A673 (cell line): ENCODE measurements around the gene WNK4. TPM values are rescaled to one million over a fixed set of nuclear protein-coding genes. Genes with fewer than 3 reads are reported as not detected.

Experiments used
- BruUV-seq: library from RNA; stranded (reverse); fragments of 400-500 nt; replicated peaks from 2 replicates; lab custom pipeline; 2021; lab: Mats Ljungman, UMichigan
- CTCF ChIA-PET: fragments of 300-600 bp; sonication (Branson Sonifier 250); formaldehyde crosslinking; loops from one replicate; lab custom pipeline; 2022; ENCODE audit warnings: antibody characterized with exemption; lab: Charles Lee
- POLR2A ChIA-PET: fragments of 300-600 bp; sonication (Branson Sonifier 250); formaldehyde crosslinking; loops from one replicate; lab custom pipeline; 2022; ENCODE audit warnings: antibody characterized with exemption; ENCODE audit not compliant: low non-redundant PET; lab: Charles Lee
- DNase-seq: peaks from one replicate; pipeline ENCODE4 v3.0.0-alpha.2; 2015; ENCODE audit warnings: low spot score
- H3K27ac ChIP-seq: fragments of 200-600 bp; sonication (generic); 2 replicates; pipeline ENCODE4 v1.5.1; 2016; ENCODE audit warnings: mixed run types, low read depth, mild to moderate bottlenecking, mixed read lengths, antibody characterized with exemption, low read length; ENCODE audit not compliant: poor library complexity, severe bottlenecking
- H3K27me3 ChIP-seq: fragments of 200-600 bp; sonication (generic); replicated peaks from 2 replicates; pipeline ENCODE4 v1.6.1; 2017; ENCODE audit warnings: mixed run types, low read depth, mild to moderate bottlenecking, mixed read lengths, antibody characterized with exemption, low read length; ENCODE audit not compliant: insufficient read depth, poor library complexity
- H3K36me3 ChIP-seq: fragments of 200-600 bp; sonication (generic); 2 replicates; pipeline ENCODE4 v1.6.1; 2016; ENCODE audit warnings: mixed run types, mild to moderate bottlenecking, mixed read lengths, antibody characterized with exemption, low read length; ENCODE audit not compliant: insufficient read depth, poor library complexity, severe bottlenecking
- H3K4me1 ChIP-seq: fragments of 200-600 bp; sonication (generic); 2 replicates; pipeline ENCODE4 v1.6.1; 2017; ENCODE audit warnings: mixed run types, mild to moderate bottlenecking, mixed read lengths, antibody characterized with exemption, low read length; ENCODE audit not compliant: insufficient read depth, poor library complexity, severe bottlenecking
- H3K4me3 ChIP-seq: fragments of 200-600 bp; sonication (generic); 2 replicates; pipeline ENCODE4 v1.5.1; 2016; ENCODE audit warnings: low read depth, mixed run types, mild to moderate bottlenecking, mixed read lengths, low read length; ENCODE audit not compliant: poor library complexity, severe bottlenecking
- H3K9me3 ChIP-seq: fragments of 200-600 bp; sonication (generic); 2 replicates; pipeline ENCODE4 v1.6.1; 2016; ENCODE audit warnings: mixed run types, low read depth, mild to moderate bottlenecking, mixed read lengths, antibody characterized with exemption, low read length; ENCODE audit not compliant: poor library complexity, severe bottlenecking
- EZH2 ChIP-seq: fragments of 200-600 bp; sonication (generic); IDR thresholded peaks from 2 replicates; pipeline ENCODE4 v1.6.1; 2017; ENCODE audit warnings: borderline replicate concordance, low read depth, mild to moderate bottlenecking, mixed read lengths, antibody characterized with exemption, low read length; ENCODE audit not compliant: poor library complexity, severe bottlenecking
- intact Hi-C: fragments of 100-400 bp; cut with micrococcal nuclease; formaldehyde crosslinking; loops from one replicate; pipeline ENCODE4 v1.10.0; 2022; ENCODE audit not compliant: unreplicated experiment
- total RNA-seq: library from RNA; stranded (reverse); gene quantifications from 2 replicates; pipeline ENCODE4 v1.2.3, GENCODE V29; 2021
- TF ChIP-seq, protein P1 (sequence below): fragments of 300-800, 200-600 bp; sonication (generic); conservative IDR thresholded peaks from 2 replicates; pipeline ENCODE4 v1.5.1; 2017; ENCODE audit warnings: low read depth, mild to moderate bottlenecking, antibody characterized with exemption, low read length, moderate library complexity, mixed read lengths

Gene WNK4
- total RNA-seq, 1 experiment from 2014 or later = 0.11 TPM

DNA sequence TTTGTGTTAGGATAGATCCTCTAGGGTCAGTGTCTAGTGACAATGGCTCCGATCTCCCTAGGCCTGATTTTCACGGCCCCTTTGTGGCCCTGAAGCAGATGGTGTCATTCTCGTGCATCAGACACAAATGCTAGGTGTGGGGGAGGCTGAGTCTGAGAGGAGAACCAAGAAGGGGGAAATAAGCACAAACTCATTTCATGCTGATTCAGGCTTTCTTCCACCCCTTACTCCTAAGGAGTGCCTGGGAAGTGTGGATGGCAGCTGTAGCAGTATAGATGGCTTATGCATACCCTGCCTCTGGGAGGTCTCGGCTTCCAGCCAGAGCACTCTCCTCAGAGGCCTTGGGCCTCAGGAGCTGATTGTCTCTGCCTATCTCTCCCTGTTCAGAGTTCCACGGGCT, 1.8 kb upstream of the WNK4 start:
- ChIA-PET POLR2A (no interaction called here), CTCF (no interaction called here)
- intact Hi-C loops = no loop called here
- BruUV-seq = no TSS peak
- Histone ChIP-seq H3K27ac (no peak overlapping the region), H3K27me3 (peaks cover 13% of the 10 kb centered on the region), H3K4me3 (no peak overlapping the region), H3K9me3 (no peaks in the 10 kb centered on the region), H3K36me3 (no peaks in the 10 kb centered on the region), H3K4me1 (no peaks in the 10 kb centered on the region)
- no peak for DNase-seq
- TF ChIP-seq, protein P1, sequence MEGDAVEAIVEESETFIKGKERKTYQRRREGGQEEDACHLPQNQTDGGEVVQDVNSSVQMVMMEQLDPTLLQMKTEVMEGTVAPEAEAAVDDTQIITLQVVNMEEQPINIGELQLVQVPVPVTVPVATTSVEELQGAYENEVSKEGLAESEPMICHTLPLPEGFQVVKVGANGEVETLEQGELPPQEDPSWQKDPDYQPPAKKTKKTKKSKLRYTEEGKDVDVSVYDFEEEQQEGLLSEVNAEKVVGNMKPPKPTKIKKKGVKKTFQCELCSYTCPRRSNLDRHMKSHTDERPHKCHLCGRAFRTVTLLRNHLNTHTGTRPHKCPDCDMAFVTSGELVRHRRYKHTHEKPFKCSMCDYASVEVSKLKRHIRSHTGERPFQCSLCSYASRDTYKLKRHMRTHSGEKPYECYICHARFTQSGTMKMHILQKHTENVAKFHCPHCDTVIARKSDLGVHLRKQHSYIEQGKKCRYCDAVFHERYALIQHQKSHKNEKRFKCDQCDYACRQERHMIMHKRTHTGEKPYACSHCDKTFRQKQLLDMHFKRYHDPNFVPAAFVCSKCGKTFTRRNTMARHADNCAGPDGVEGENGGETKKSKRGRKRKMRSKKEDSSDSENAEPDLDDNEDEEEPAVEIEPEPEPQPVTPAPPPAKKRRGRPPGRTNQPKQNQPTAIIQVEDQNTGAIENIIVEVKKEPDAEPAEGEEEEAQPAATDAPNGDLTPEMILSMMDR = no peak
- no peak for TF ChIP-seq EZH2

GRCh38 chr17:42779304-42779935, 990 bp upstream of the WNK4 start:
- no TSS peak for BruUV-seq
- intact Hi-C loops = no loop called here
- CTCF ChIA-PET = no interaction called here
- no peaks in the 10 kb centered on the region for H3K4me1 ChIP-seq
- H3K36me3 ChIP-seq = no peaks in the 10 kb centered on the region
- DNase-seq = no peak
- H3K27me3 ChIP-seq = peaks cover 13% of the 10 kb centered on the region
- POLR2A ChIA-PET = no interaction called here
- H3K4me3 ChIP-seq = no peak overlapping the region
- H3K27ac ChIP-seq = no peak overlapping the region
- no peaks in the 10 kb centered on the region for H3K9me3 ChIP-seq
- no peak for TF ChIP-seq EZH2
- TF ChIP-seq, protein P1 = no peak

- CTCF ChIA-PET = no interaction called here
- Histone ChIP-seq H3K36me3 (no peaks in the 10 kb centered on the region), H3K9me3 (no peaks in the 10 kb centered on the region), H3K27ac (no peak overlapping the region), H3K27me3 (peaks cover 13% of the 10 kb centered on the region), H3K4me1 (no peaks in the 10 kb centered on the region), H3K4me3 (peak overlapping the region; percentile 43)
- POLR2A ChIA-PET = no interaction called here
- BruUV-seq = no TSS peak
- TF ChIP-seq EZH2 = no peak
- TF ChIP-seq, protein P1 = no peak
- no peak for DNase-seq
- intact Hi-C loops = no loop called here
Observed at GRCh38 chr17:42780851-42781638, 635 bp downstream of the WNK4 start.
